Activated CD8-positive, alpha-beta T cell treated with anti-CD3 and anti-CD28 coated beads, Interleukin-2, amount 10 ng/mL, durations not matched to agents 7 days and 5 days (primary cell): ENCODE measurements around the gene IFT122. TPM values are rescaled to one million over a fixed set of nuclear protein-coding genes. Genes with fewer than 3 reads are reported as not detected.

Experiments used
- ATAC-seq: fragments of 150-1000 bp; cut with Tn5 transposase; one replicate; pipeline ENCODE4 v1.10.0; 2021; ENCODE audit warnings: moderate library complexity
- CTCF ChIA-PET: fragments of 350-600 bp; sonication (Branson Sonifier 250); formaldehyde crosslinking; loops from one replicate; lab custom pipeline; 2021; ENCODE audit warnings: antibody characterized with exemption; lab: Charles Lee
- POLR2A ChIA-PET: fragments of 350-600 bp; sonication (Branson Sonifier 250); formaldehyde crosslinking; loops from one replicate; lab custom pipeline; 2021; ENCODE audit warnings: antibody characterized with exemption; lab: Charles Lee
- DNase-seq: peaks from one replicate; pipeline ENCODE4 v3.0.0-alpha.2; 2020
- H3K27ac Mint-ChIP-seq: one replicate; pipeline ENCODE4 v1.8.0; 2021; ENCODE audit warnings: mild to moderate bottlenecking, mixed read lengths
- H3K27me3 Mint-ChIP-seq: one replicate; pipeline ENCODE4 v1.8.0; 2021; ENCODE audit warnings: low read depth, mixed read lengths
- H3K36me3 Mint-ChIP-seq: one replicate; pipeline ENCODE4 v1.8.0; 2021; ENCODE audit warnings: low read depth, mixed read lengths
- H3K4me1 Mint-ChIP-seq: one replicate; pipeline ENCODE4 v1.8.0; 2021; ENCODE audit warnings: low read depth, mixed read lengths
- H3K4me3 Mint-ChIP-seq: one replicate; pipeline ENCODE4 v1.8.0; 2021; ENCODE audit warnings: mild to moderate bottlenecking, mixed read lengths
- H3K9me3 Mint-ChIP-seq: one replicate; pipeline ENCODE4 v1.8.0; 2022; ENCODE audit warnings: mixed read lengths; ENCODE audit not compliant: insufficient read depth
- total RNA-seq, 2 experiments: library from RNA; stranded (reverse); gene quantifications; one replicate each; pipeline ENCODE4 v1.2.3, GENCODE V29; 2021

The IFT122 gene
- total RNA-seq, 2 experiments from 2014 or later = 22.3 to 25.6 TPM

GRCh38 chr3:129428007-129428375 lies 12.0 kb upstream of the IFT122 start:
- Mint-ChIP-seq H3K36me3 (peaks cover 43% of the 10 kb centered on the region), H3K4me1 (peaks cover 61% of the 10 kb centered on the region), H3K27ac (no peak overlapping the region), H3K9me3 (no peaks in the 10 kb centered on the region), H3K27me3 (peaks cover 9% of the 10 kb centered on the region), H3K4me3 (peak overlapping the region; percentile 35)
- ChIA-PET CTCF (interaction anchor here (0.7 to 3.1 kb wide), 5 partner anchors 13 to 112 kb away, joined by 3 to 8 read pairs (median 5); partner anchors contain the start of gene IFT122), POLR2A (interaction anchor here (0.7 to 5.4 kb wide), 3 partner anchors 12 to 114 kb away, joined by 3 to 51 read pairs (median 6); partner anchors contain the start of genes IFT122 and MBD4)
- DNase-seq = no peak
- no peak for ATAC-seq

- H3K4me1 Mint-ChIP-seq = peaks cover 64% of the 10 kb centered on the region
- CTCF ChIA-PET = interaction anchor here (0.7 to 3.1 kb wide), 7 partner anchors 11 to 30 kb away, joined by 3 to 8 read pairs (median 4); partner anchors contain the start of genes IFT122 and MBD4
- H3K27me3 Mint-ChIP-seq = peaks cover 9% of the 10 kb centered on the region
- DNase-seq = peak; percentile 86
- peak within 1 kb of the TSS; percentile 35 for H3K4me3 Mint-ChIP-seq
- ATAC-seq = peak; percentile 89
- H3K27ac Mint-ChIP-seq = no peak within 1 kb of the TSS
- peaks cover 47% of the 10 kb centered on the region for H3K36me3 Mint-ChIP-seq
- POLR2A ChIA-PET = interaction anchor here (0.7 to 5.4 kb wide), 3 partner anchors 11 to 115 kb away, joined by 3 to 51 read pairs (median 6); partner anchors contain the start of genes IFT122 and MBD4
- no peaks in the 10 kb centered on the region for H3K9me3 Mint-ChIP-seq
Observed at GRCh38 chr3:129428376-129429079, 11.5 kb upstream of the IFT122 start, which contains the start of gene EFCAB12. EFCAB12 (minus strand) TSS chr3:129428636; CDS start chr3:129428488, 148 bp downstream.

GRCh38 chr3:129429080-129429451 lies 11.0 kb upstream of the IFT122 start:
- no peaks in the 10 kb centered on the region for H3K9me3 Mint-ChIP-seq
- ChIA-PET POLR2A (interaction anchor here (5.4 kb wide), 1 partner anchor 11 kb away, joined by 51 read pairs; the partner anchor contains the start of genes IFT122 and MBD4), CTCF (interaction anchor here (0.9 to 3.1 kb wide), 5 partner anchors 10 to 46 kb away, joined by 3 to 8 read pairs (median 4); partner anchors contain the start of genes IFT122 and MBD4)
- H3K36me3 Mint-ChIP-seq = peaks cover 52% of the 10 kb centered on the region
- H3K4me3 Mint-ChIP-seq = no peak overlapping the region
- H3K27ac Mint-ChIP-seq = no peak overlapping the region
- H3K4me1 Mint-ChIP-seq = peaks cover 68% of the 10 kb centered on the region
- peaks cover 9% of the 10 kb centered on the region for H3K27me3 Mint-ChIP-seq
- ATAC-seq (peak; percentile 14), DNase-seq (no peak)

- DNase-seq (no peak), ATAC-seq (peak; percentile 34)
- Mint-ChIP-seq H3K27me3 (peaks cover 9% of the 10 kb centered on the region), H3K9me3 (no peaks in the 10 kb centered on the region), H3K36me3 (peaks cover 56% of the 10 kb centered on the region), H3K4me3 (no peak overlapping the region), H3K27ac (peak overlapping the region; percentile 22), H3K4me1 (peaks cover 67% of the 10 kb centered on the region)
- ChIA-PET CTCF (interaction anchor here (0.9 to 3.1 kb wide), 5 partner anchors 10 to 46 kb away, joined by 3 to 8 read pairs (median 4); partner anchors contain the start of genes IFT122 and MBD4), POLR2A (interaction anchor here (5.4 kb wide), 1 partner anchor 10 kb away, joined by 51 read pairs; the partner anchor contains the start of genes IFT122 and MBD4)
Observed at GRCh38 chr3:129429602-129430001, 10.4 kb upstream of the IFT122 start.

GRCh38 chr3:129432036-129432435 lies 8.0 kb upstream of the IFT122 start:
- ChIA-PET CTCF (interaction anchor here (1.0 kb wide), 1 partner anchor 462 kb away, joined by 3 read pairs; no protein-coding TSS in a partner anchor), POLR2A (no interaction called here)
- no peak overlapping the region for H3K4me3 Mint-ChIP-seq
- ATAC-seq = no peak
- peaks cover 75% of the 10 kb centered on the region for H3K36me3 Mint-ChIP-seq
- DNase-seq = no peak
- H3K4me1 Mint-ChIP-seq = peaks cover 82% of the 10 kb centered on the region
- no peaks in the 10 kb centered on the region for H3K9me3 Mint-ChIP-seq
- H3K27me3 Mint-ChIP-seq = peaks cover 9% of the 10 kb centered on the region
- H3K27ac Mint-ChIP-seq = peak overlapping the region; percentile 47

- Mint-ChIP-seq H3K27ac (no peak overlapping the region), H3K27me3 (peaks cover 3% of the 10 kb centered on the region), H3K4me1 (peaks cover 85% of the 10 kb centered on the region), H3K36me3 (peaks cover 78% of the 10 kb centered on the region), H3K4me3 (no peak overlapping the region), H3K9me3 (no peaks in the 10 kb centered on the region)
- POLR2A ChIA-PET = no interaction called here
- ATAC-seq = no peak
- CTCF ChIA-PET = interaction anchor here (0.8 to 1.0 kb wide), 2 partner anchors 33 to 463 kb away, joined by 3 read pairs; no protein-coding TSS in a partner anchor
- DNase-seq = no peak
Observed at GRCh38 chr3:129432671-129433070, 7.4 kb upstream of the IFT122 start.

GRCh38 chr3:129433565-129433964 lies 6.5 kb upstream of the IFT122 start:
- H3K36me3 Mint-ChIP-seq = peaks cover 77% of the 10 kb centered on the region
- CTCF ChIA-PET = no interaction called here
- POLR2A ChIA-PET = no interaction called here
- no peaks in the 10 kb centered on the region for H3K9me3 Mint-ChIP-seq
- peaks cover 85% of the 10 kb centered on the region for H3K4me1 Mint-ChIP-seq
- DNase-seq = no peak
- no peaks in the 10 kb centered on the region for H3K27me3 Mint-ChIP-seq
- H3K27ac Mint-ChIP-seq = no peak overlapping the region
- no peak for ATAC-seq
- H3K4me3 Mint-ChIP-seq = no peak overlapping the region

GRCh38 chr3:129434140-129434539 lies 5.9 kb upstream of the IFT122 start:
- peaks cover 81% of the 10 kb centered on the region for H3K4me1 Mint-ChIP-seq
- ChIA-PET CTCF (no interaction called here), POLR2A (no interaction called here)
- H3K27me3 Mint-ChIP-seq = no peaks in the 10 kb centered on the region
- no peak overlapping the region for H3K27ac Mint-ChIP-seq
- no peaks in the 10 kb centered on the region for H3K9me3 Mint-ChIP-seq
- DNase-seq (no peak), ATAC-seq (no peak)
- no peak overlapping the region for H3K4me3 Mint-ChIP-seq
- peaks cover 73% of the 10 kb centered on the region for H3K36me3 Mint-ChIP-seq

GRCh38 chr3:129435367-129435766 lies 4.7 kb upstream of the IFT122 start:
- H3K4me3 Mint-ChIP-seq = no peak overlapping the region
- ChIA-PET POLR2A (interaction anchor here (0.7 kb wide), 1 partner anchor 392 kb away, joined by 3 read pairs; no protein-coding TSS in a partner anchor), CTCF (interaction anchor here (1.2 to 1.4 kb wide), 2 partner anchors 36 to 52 kb away, joined by 3 to 5 read pairs; no protein-coding TSS in a partner anchor)
- DNase-seq = no peak
- peaks cover 73% of the 10 kb centered on the region for H3K36me3 Mint-ChIP-seq
- no peaks in the 10 kb centered on the region for H3K27me3 Mint-ChIP-seq
- H3K4me1 Mint-ChIP-seq = peaks cover 70% of the 10 kb centered on the region
- no peak overlapping the region for H3K27ac Mint-ChIP-seq
- H3K9me3 Mint-ChIP-seq = no peaks in the 10 kb centered on the region
- ATAC-seq = no peak

- Mint-ChIP-seq H3K9me3 (no peaks in the 10 kb centered on the region), H3K27ac (peak overlapping the region; percentile 91), H3K4me1 (peaks cover 67% of the 10 kb centered on the region), H3K4me3 (peak overlapping the region; percentile 98), H3K36me3 (peaks cover 44% of the 10 kb centered on the region), H3K27me3 (no peaks in the 10 kb centered on the region)
- peak; percentile 61 for DNase-seq
- peak; percentile 9 for ATAC-seq
- CTCF ChIA-PET = interaction anchor here (0.8 to 2.6 kb wide), 6 partner anchors 10 to 386 kb away, joined by 3 to 12 read pairs (median 4); no protein-coding TSS in a partner anchor
- POLR2A ChIA-PET = interaction anchor here (0.6 to 5.2 kb wide), 17 partner anchors 9 to 619 kb away, joined by 3 to 51 read pairs (median 4); partner anchors contain the start of gene EFCAB12
Observed at GRCh38 chr3:129439226-129439816, 703 bp upstream of the IFT122 start.

- ATAC-seq (no peak), DNase-seq (no peak)
- peaks cover 57% of the 10 kb centered on the region for H3K4me1 Mint-ChIP-seq
- peaks cover 35% of the 10 kb centered on the region for H3K36me3 Mint-ChIP-seq
- ChIA-PET POLR2A (interaction anchor here (0.5 to 5.2 kb wide), 15 partner anchors 8 to 320 kb away, joined by 3 to 51 read pairs (median 4); partner anchors contain the start of genes EFCAB12 and RAB43), CTCF (interaction anchor here (1.2 to 2.8 kb wide), 7 partner anchors 11 to 387 kb away, joined by 3 to 15 read pairs (median 8); partner anchors contain the start of gene EFCAB12)
- peak overlapping the region; percentile 91 for H3K27ac Mint-ChIP-seq
- H3K4me3 Mint-ChIP-seq = peak overlapping the region; percentile 98
- H3K27me3 Mint-ChIP-seq = no peaks in the 10 kb centered on the region
- no peaks in the 10 kb centered on the region for H3K9me3 Mint-ChIP-seq
Observed at GRCh38 chr3:129440618-129441190, 680 bp downstream of the IFT122 start.
